Thyroid gland (tissue), 4 donors: ENCODE data around the gene ST6GALNAC3.

ENCODE experiments used
- POLR2A ChIP-seq, 2 donors: fragments of 450-650 bp; IDR thresholded peaks; one replicate each; pipeline ENCODE4 v1.6.1; 2017; ENCODE audit warnings: antibody characterized with exemption in 2 of 2, mild to moderate bottlenecking in 2 of 2, moderate library complexity in 1 of 2
- TF ChIP-seq, protein P1 (sequence below), 6 experiments: fragments of 200-600 bp in 3 of 6; fragments of 450-650 bp in 3 of 6; sonication (generic) in 3 of 6; IDR thresholded peaks; one replicate each; pipeline ENCODE4 v1.5.1; 2016 to 2019; ENCODE audit warnings: antibody characterized with exemption in 6 of 6, mild to moderate bottlenecking in 2 of 6, inconsistent platforms in 1 of 6, moderate library complexity in 1 of 6

GRCh38 chr1:76176000-76176399 is 101.5 kb downstream of the ST6GALNAC3 start:
- TF ChIP-seq, protein P1, sequence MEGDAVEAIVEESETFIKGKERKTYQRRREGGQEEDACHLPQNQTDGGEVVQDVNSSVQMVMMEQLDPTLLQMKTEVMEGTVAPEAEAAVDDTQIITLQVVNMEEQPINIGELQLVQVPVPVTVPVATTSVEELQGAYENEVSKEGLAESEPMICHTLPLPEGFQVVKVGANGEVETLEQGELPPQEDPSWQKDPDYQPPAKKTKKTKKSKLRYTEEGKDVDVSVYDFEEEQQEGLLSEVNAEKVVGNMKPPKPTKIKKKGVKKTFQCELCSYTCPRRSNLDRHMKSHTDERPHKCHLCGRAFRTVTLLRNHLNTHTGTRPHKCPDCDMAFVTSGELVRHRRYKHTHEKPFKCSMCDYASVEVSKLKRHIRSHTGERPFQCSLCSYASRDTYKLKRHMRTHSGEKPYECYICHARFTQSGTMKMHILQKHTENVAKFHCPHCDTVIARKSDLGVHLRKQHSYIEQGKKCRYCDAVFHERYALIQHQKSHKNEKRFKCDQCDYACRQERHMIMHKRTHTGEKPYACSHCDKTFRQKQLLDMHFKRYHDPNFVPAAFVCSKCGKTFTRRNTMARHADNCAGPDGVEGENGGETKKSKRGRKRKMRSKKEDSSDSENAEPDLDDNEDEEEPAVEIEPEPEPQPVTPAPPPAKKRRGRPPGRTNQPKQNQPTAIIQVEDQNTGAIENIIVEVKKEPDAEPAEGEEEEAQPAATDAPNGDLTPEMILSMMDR (IDR thresholded peaks at IDR 0.05): no peak
- no peak for TF ChIP-seq POLR2A (IDR thresholded peaks at IDR 0.05)
